Hematopoietic multipotent progenitor cell treated with erythropoietin and hydrocortisone succinate and interleukin-3 and kit ligand, for 4 days (in vitro differentiated cells): ENCODE data around the gene SLC25A6.
A peak's percentile ranks its signal among the peaks of the same experiment; 100 is the strongest.
"Not testable (repeated sequence)": the region's sequence is repeated elsewhere in the genome, so short reads cannot be mapped to it uniquely, and the experiment has no call there.

Experiments
- DNase-seq: peaks from one replicate; pipeline ENCODE4 v3.0.0-alpha.2; 2015

SLC25A6 gene

GRCh38 chrX:1391707-1392375 lies at the start of gene SLC25A6:
Gene SLC25A6 (minus strand): TSS chrX:1392113. CDS start chrX:1392009, 104 bp downstream.
- peak; percentile 99 for DNase-seq

DNA sequence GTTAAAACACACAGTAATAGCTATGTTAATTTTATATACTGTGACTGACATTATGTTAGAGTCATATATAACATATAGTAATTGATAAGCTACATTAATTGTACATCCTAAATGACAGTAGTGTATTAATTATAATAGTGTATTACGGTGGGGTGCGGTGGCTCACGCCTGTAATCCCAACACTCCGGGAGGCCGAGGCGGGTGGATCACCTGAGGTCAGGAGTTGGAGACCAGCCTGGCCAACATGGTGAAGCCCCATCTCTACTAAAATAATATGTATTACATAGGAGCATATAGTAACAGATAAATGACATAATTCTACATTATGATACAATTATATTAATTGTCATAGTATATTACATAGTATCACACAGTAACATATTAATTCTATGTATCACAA lies 48.6 kb upstream of the SLC25A6 start:
- DNase-seq, result no peak

GRCh38 chrX:1435241-1435895 lies 43.5 kb upstream of the SLC25A6 start:
- no peak for DNase-seq

DNA sequence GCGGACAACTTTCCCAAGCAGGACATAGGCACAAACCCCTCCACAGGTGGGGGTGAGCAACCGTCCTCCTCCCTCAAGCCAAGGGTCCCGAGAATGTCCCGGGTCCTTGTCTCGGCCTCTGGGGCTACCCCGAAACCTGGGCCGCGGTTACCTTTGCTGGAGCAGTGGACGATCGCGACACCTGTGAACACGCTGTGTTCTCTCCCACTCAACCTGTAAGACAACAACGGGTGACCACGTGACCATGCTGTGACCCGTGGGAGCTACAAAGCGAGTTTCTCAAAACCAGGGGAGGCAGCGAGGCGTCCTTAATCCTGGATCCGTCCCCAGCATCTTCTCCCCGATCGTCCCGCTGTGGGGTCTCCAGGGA lies 42.9 kb upstream of the SLC25A6 start:
- DNase-seq, result no peak

GRCh38 chrX:1433646-1434357 lies 41.9 kb upstream of the SLC25A6 start:
- DNase-seq, result no peak

DNA sequence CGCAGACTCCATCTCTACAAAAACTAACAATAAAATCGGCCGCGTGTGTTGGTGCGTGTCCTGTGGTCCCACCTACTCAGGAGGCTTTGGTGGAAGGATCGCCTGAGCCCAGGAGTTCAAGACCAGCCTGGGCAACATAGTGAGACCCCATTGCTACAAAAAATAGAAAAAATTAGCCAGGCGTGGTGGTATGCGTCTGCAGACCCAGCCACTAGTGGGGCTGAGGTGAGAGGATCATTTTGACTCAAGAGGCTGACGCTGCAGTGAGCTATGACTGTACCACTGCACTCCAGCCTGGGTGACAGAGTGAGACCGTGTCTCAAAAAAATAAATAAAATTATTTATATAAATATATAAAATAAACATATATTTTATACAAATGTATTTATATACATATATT lies 38.5 kb upstream of the SLC25A6 start:
- DNase-seq, result no peak

GRCh38 chrX:1427756-1428155 lies 35.8 kb upstream of the SLC25A6 start:
- no peak for DNase-seq

DNA sequence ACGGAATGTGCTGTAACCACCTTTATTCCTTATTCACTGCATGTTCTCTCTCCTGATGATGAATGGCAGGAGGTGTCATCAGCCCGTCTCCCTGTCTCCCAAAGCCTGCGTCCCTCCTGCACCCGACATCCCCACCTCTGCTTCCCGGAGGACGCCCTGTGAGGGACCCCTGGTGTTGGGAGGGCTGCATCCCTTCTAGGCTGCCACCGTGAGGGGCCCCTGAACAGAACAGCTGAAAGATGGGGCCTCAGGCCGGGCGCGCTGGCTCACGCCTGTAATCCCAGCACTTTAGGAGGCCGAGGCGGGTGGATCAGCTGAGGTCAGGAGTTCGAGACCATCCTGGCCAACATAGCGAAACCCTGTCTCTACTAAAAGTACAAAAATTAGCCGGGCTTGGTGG lies 34.4 kb upstream of the SLC25A6 start:
- DNase-seq, result not testable (repeated sequence)

- no peak for DNase-seq
Measured at GRCh38 chrX:1425381-1425780, 33.5 kb upstream of the SLC25A6 start.

- DNase-seq, result no peak
Measured at GRCh38 chrX:1424147-1424851, 32.4 kb upstream of the SLC25A6 start.

- no peak for DNase-seq
Measured at GRCh38 chrX:1423215-1423614, 31.3 kb upstream of the SLC25A6 start.

GRCh38 chrX:1422135-1422465 lies 30.2 kb upstream of the SLC25A6 start:
- no peak for DNase-seq

- DNase-seq, result no peak
Measured at GRCh38 chrX:1421433-1422134, 29.7 kb upstream of the SLC25A6 start.

- DNase-seq, result peak; percentile 82
Measured at GRCh38 chrX:1420371-1420770, 28.5 kb upstream of the SLC25A6 start.

DNA sequence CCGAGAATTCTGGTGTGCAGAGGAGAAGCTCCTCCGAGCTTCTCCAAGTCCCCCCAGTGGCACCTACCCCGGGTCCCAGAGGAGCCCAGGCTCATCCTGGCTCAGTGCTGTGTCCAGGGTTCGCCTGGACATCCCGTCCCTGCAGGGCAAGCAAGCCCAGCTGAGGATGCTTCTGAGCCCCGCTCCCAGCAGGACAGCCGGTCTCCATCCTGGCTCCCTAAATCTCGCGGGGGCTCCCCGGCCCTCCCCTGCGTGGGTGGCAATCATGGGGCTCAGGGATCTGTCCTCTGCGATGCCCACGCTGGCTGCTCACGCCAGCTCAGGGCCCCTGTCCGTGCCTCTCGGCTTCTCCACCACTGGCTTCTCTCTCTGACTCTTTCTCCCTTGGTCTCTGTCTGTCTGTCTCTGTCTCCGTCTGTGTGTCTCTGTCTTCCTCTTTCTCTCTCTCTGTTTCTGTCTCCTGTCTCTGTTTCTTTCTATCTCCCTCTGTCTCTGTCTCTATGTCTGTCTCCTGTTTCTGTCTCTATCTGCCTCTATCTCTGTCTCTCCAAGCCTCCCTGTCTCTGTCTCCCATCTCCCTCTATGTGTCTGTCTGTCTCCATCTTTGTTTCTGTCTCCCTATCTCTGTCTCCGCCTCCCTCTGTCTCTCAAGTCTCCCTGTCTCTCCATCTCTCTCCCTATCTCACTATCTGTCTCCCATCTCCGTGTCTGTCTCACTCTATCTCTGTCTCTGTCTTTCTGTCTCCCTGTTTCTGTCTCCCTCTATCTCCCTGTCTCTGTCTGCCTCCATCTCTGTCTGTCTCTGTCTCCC lies 27.8 kb upstream of the SLC25A6 start:
- no peak for DNase-seq

GRCh38 chrX:1418901-1419544 lies 27.1 kb upstream of the SLC25A6 start:
- no peak for DNase-seq

GRCh38 chrX:1417921-1418771 lies 26.2 kb upstream of the SLC25A6 start:
- DNase-seq, result no peak

GRCh38 chrX:1416965-1417760 lies 25.2 kb upstream of the SLC25A6 start:
- no peak for DNase-seq

GRCh38 chrX:1416327-1416784 lies 24.4 kb upstream of the SLC25A6 start:
- DNase-seq, result no peak
